ENCODE measurements around the gene CARD6. TPM values are rescaled to one million over a fixed set of nuclear protein-coding genes. Genes with fewer than 3 reads are reported as not detected.

Gene CARD6
- total RNA-seq, 1 experiment from 2014 or later = 0.49 TPM

DNA sequence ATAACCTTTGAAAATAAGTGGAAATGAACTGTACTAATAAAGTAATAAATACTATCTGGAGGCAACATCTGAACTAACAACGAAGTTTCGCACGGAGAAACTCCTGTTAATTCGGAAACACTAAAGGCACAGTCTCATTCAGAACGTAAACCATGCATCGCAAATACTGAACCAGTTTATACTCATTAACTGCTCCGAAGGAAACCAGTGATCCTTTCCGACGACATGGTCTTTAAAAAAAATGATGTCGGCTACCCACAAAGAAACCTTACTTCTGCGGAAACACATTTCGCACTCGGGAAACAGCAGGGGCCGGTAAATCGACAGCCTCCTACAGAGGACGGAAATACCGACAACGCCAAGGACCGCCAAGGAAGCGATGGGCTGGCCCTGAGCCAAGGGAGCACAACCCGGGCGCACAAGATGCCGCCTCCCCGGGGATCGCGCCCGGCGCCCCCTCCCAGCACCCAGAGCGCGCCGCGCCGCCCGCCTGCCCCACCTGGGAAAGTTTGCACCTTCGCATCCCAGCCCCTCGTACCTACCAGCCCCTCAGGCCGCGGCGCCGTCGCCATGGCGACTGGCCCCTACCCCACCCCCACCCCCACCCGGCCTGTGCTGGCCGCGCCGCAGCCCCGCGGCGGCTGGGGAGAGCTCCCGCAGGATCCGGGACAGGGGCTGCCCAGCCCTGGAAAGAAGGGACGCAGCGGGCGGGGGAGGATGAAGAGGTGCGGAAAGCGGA lies 43.7 kb upstream of the CARD6 start:
- Histone ChIP-seq H3K36me3 (ENCODE audit: control insufficient read depth, insufficient read depth, low read length) (peaks cover 3% of the 10 kb centered on the region; the same call in 1 of the 2 replicates), H3K4me1 (ENCODE audit: control insufficient read depth, insufficient read depth, low read length) (peaks cover 17% of the 10 kb centered on the region), H3K27me3 (ENCODE audit: control insufficient read depth, insufficient read depth, low read length) (no peaks in the 10 kb centered on the region), H3K9me3 (ENCODE audit: control insufficient read depth, insufficient read depth, low read depth, low read length) (no peaks in the 10 kb centered on the region), H3K4me3 (ENCODE audit: low read depth in 2 of 2, low read length in 2 of 2) (peak overlapping the region; percentile 94 to 96), H3K27ac (ENCODE audit: low read length) (peak overlapping the region; percentile 94)
- no TSS peak for BruUV-seq (replicated peaks)
- ATAC-seq (peak; percentile 85), DNase-seq (ENCODE audit: low read depth, low spot score) (peak; percentile 32)
- peak; percentile 57; the same call in 1 of the 2 replicates for TF ChIP-seq SIN3A (IDR thresholded peaks at IDR 0.05; ENCODE audit: borderline replicate concordance, insufficient read depth, low read depth, low read length)
- TF ChIP-seq CTCF (IDR thresholded peaks at IDR 0.05) = no peak
- no peak; the same call in 1 of the 2 replicates for TF ChIP-seq POLR2AphosphoS5 (IDR thresholded peaks at IDR 0.05; ENCODE audit: low read depth, low read length)
- no peak for TF ChIP-seq TCF7L2 (IDR thresholded peaks at IDR 0.05; ENCODE audit: low read depth, low read length)
- TF ChIP-seq, protein P1, sequence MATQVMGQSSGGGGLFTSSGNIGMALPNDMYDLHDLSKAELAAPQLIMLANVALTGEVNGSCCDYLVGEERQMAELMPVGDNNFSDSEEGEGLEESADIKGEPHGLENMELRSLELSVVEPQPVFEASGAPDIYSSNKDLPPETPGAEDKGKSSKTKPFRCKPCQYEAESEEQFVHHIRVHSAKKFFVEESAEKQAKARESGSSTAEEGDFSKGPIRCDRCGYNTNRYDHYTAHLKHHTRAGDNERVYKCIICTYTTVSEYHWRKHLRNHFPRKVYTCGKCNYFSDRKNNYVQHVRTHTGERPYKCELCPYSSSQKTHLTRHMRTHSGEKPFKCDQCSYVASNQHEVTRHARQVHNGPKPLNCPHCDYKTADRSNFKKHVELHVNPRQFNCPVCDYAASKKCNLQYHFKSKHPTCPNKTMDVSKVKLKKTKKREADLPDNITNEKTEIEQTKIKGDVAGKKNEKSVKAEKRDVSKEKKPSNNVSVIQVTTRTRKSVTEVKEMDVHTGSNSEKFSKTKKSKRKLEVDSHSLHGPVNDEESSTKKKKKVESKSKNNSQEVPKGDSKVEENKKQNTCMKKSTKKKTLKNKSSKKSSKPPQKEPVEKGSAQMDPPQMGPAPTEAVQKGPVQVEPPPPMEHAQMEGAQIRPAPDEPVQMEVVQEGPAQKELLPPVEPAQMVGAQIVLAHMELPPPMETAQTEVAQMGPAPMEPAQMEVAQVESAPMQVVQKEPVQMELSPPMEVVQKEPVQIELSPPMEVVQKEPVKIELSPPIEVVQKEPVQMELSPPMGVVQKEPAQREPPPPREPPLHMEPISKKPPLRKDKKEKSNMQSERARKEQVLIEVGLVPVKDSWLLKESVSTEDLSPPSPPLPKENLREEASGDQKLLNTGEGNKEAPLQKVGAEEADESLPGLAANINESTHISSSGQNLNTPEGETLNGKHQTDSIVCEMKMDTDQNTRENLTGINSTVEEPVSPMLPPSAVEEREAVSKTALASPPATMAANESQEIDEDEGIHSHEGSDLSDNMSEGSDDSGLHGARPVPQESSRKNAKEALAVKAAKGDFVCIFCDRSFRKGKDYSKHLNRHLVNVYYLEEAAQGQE (IDR thresholded peaks at IDR 0.05; ENCODE audit: insufficient read depth in 1 of 2, low read depth in 2 of 2, low read length in 1 of 2) = no peak
- in situ Hi-C loops (cut with HindIII; ENCODE audit: low pct_unique_long_range_greater_than_20kb, low sequenced_read_pairs) = no loop called here
- ChIA-PET POLR2A (interaction anchor here (0.7 kb wide), 1 partner anchor 51 kb away, joined by 13 read pairs; no protein-coding TSS in a partner anchor), CTCF (no interaction called here)
- intact Hi-C loops (cut with micrococcal nuclease; ENCODE audit: unreplicated experiment) = no loop called here

- Histone ChIP-seq H3K4me1 (ENCODE audit: control insufficient read depth, insufficient read depth, low read length) (peaks cover 17% of the 10 kb centered on the region), H3K36me3 (ENCODE audit: control insufficient read depth, insufficient read depth, low read length) (peaks cover 3% of the 10 kb centered on the region; the same call in 1 of the 2 replicates), H3K27me3 (ENCODE audit: control insufficient read depth, insufficient read depth, low read length) (no peaks in the 10 kb centered on the region), H3K27ac (ENCODE audit: low read length) (peak within 1 kb of the TSS; percentile 94), H3K9me3 (ENCODE audit: control insufficient read depth, insufficient read depth, low read depth, low read length) (no peaks in the 10 kb centered on the region), H3K4me3 (ENCODE audit: low read depth in 2 of 2, low read length in 2 of 2) (peak within 1 kb of the TSS; percentile 96 to 99)
- CTCF ChIA-PET = interaction anchor here (0.6 to 0.7 kb wide), 3 partner anchors 47 to 1213 kb away, joined by 5 to 11 read pairs (median 6); no protein-coding TSS in a partner anchor
- ATAC-seq (peak; percentile 97), DNase-seq (ENCODE audit: low read depth, low spot score) (peak; percentile 53)
- POLR2A ChIA-PET = interaction anchor here (0.6 to 0.7 kb wide), 2 partner anchors 52 to 1043 kb away, joined by 8 to 13 read pairs; no protein-coding TSS in a partner anchor
- no TSS peak for BruUV-seq (replicated peaks)
- in situ Hi-C loops (cut with HindIII; ENCODE audit: low pct_unique_long_range_greater_than_20kb, low sequenced_read_pairs) (no loop called here), intact Hi-C loops (cut with micrococcal nuclease; ENCODE audit: unreplicated experiment) (no loop called here)
- no peak; the same call in 1 of the 2 replicates for TF ChIP-seq SIN3A (IDR thresholded peaks at IDR 0.05; ENCODE audit: borderline replicate concordance, insufficient read depth, low read depth, low read length)
- TF ChIP-seq TCF7L2 (IDR thresholded peaks at IDR 0.05; ENCODE audit: low read depth, low read length) = 0 out of 2 replicates have a peak, but pooled peaks have one; percentile 28
- TF ChIP-seq CTCF (IDR thresholded peaks at IDR 0.05) = peak; percentile 83
- TF ChIP-seq, protein P1 (IDR thresholded peaks at IDR 0.05; ENCODE audit: insufficient read depth in 1 of 2, low read depth in 2 of 2, low read length in 1 of 2) = no peak
- peak; percentile 76 for TF ChIP-seq POLR2AphosphoS5 (IDR thresholded peaks at IDR 0.05; ENCODE audit: low read depth, low read length)
These were observed 43.0 kb upstream of the CARD6 start, which contains the start of gene PRKAA1 for GRCh38 chr5:40798012-40798800. TSS of gene PRKAA1 (minus strand) at chr5:40798374. CDS start at chr5:40798189, 185 bp downstream.

Measured in Panc1 (cell line).